B cell (primary cell): ENCODE measurements around the gene PEPD. TPM values are rescaled to one million over a fixed set of nuclear protein-coding genes. Genes with fewer than 3 reads are reported as not detected.

Experiments used
- ATAC-seq: fragments of 200-7000 bp; cut with Tn5 transposase; one replicate; pipeline ENCODE4 v1.10.0; 2021; ENCODE audit warnings: low read depth, mild to moderate bottlenecking, moderate number of reproducible peaks, moderate library complexity
- CTCF ChIA-PET: fragments of 350-600 bp; sonication (Branson Sonifier 250); formaldehyde crosslinking; loops from one replicate; lab custom pipeline; 2021; ENCODE audit warnings: antibody characterized with exemption, inconsistent platforms; lab: Charles Lee
- POLR2A ChIA-PET: fragments of 350-600 bp; sonication (Branson Sonifier 250); formaldehyde crosslinking; loops from one replicate; lab custom pipeline; 2021; ENCODE audit warnings: antibody characterized with exemption; lab: Charles Lee
- DNase-seq: peaks from one replicate; pipeline ENCODE4 v3.0.0; 2013
- H2AFZ ChIP-seq: 2 replicates; pipeline ENCODE4 v1.6.1; 2012; ENCODE audit warnings: mild to moderate bottlenecking, low read depth, low read length; ENCODE audit not compliant: insufficient read depth, poor library complexity, severe bottlenecking
- H3K27ac ChIP-seq, 2 donors: 1 replicate in 1 of 2; 2 replicates in 1 of 2; pipeline ENCODE4 v1.5.1; 2012 to 2013; ENCODE audit warnings: low read length in 2 of 2, mild to moderate bottlenecking in 2 of 2, moderate library complexity in 1 of 2
- H3K27me3 ChIP-seq, 4 experiments: fragments of 200-600 bp in 1 of 4; sonication (generic) in 1 of 4; replicated peaks in 1 of 4; 1 replicate in 2 of 4; 2 replicates in 2 of 4; pipeline versions ENCODE4 v1.6.1 to v1.7.0; 2013 to 2016; ENCODE audit warnings: low read length in 3 of 4, mild to moderate bottlenecking in 2 of 4, mixed read lengths in 1 of 4, moderate library complexity in 1 of 4; ENCODE audit not compliant: insufficient read depth in 4 of 4, control insufficient read depth in 3 of 4; ENCODE audit errors: control extremely low read depth in 1 of 4
- H3K36me3 ChIP-seq, 2 experiments: replicated peaks in 1 of 2; 1 replicate in 1 of 2; 2 replicates in 1 of 2; pipeline versions ENCODE4 v1.6.1 to v1.7.1; 2013; ENCODE audit warnings: low read length in 1 of 2; ENCODE audit not compliant: insufficient read depth in 2 of 2, control insufficient read depth in 1 of 2; ENCODE audit errors: control extremely low read depth in 1 of 2, extremely low read depth in 1 of 2
- H3K4me1 ChIP-seq, 2 donors: fragments of 200-600 bp in 1 of 2; sonication (generic) in 1 of 2; 1 replicate in 1 of 2; 2 replicates in 1 of 2; pipeline versions ENCODE4 v1.5.1 to v1.6.1; 2013 to 2017; ENCODE audit warnings: low read length in 2 of 2; ENCODE audit not compliant: control insufficient read depth in 2 of 2, insufficient read depth in 2 of 2
- H3K4me2 ChIP-seq: replicated peaks from 2 replicates; pipeline ENCODE3; 2012; ENCODE audit warnings: mild to moderate bottlenecking, low read depth, low read length; ENCODE audit not compliant: poor library complexity, severe bottlenecking
- H3K4me3 ChIP-seq, 5 experiments: fragments of 200-600 bp in 1 of 5; sonication (generic) in 1 of 5; 1 replicate in 3 of 5; 2 replicates in 2 of 5; pipeline versions ENCODE4 v1.5.1 to v1.7.0; 2011 to 2016; ENCODE audit warnings: low read length in 4 of 5, mild to moderate bottlenecking in 4 of 5, low read depth in 2 of 5, control low read depth in 1 of 5, moderate library complexity in 1 of 5; ENCODE audit not compliant: insufficient read depth in 1 of 5; ENCODE audit errors: control extremely low read depth in 1 of 5, extremely low read depth in 1 of 5
- H3K79me2 ChIP-seq: fragments of 200-600 bp; sonication (generic); one replicate; pipeline ENCODE4 v1.6.0; 2016; ENCODE audit warnings: low read length; ENCODE audit not compliant: control insufficient read depth, insufficient read depth
- H3K9ac ChIP-seq: fragments of 200-600 bp; sonication (generic); 2 replicates; pipeline ENCODE4 v1.6.1; 2017; ENCODE audit warnings: mild to moderate bottlenecking, low read length, moderate library complexity
- H3K9me3 ChIP-seq, 3 donors: one replicate each; pipeline versions ENCODE4 v1.6.1 to v1.7.1; 2013; ENCODE audit warnings: low read length in 2 of 3; ENCODE audit not compliant: control insufficient read depth in 2 of 3, insufficient read depth in 1 of 3; ENCODE audit errors: control extremely low read depth in 1 of 3
- H4K20me1 ChIP-seq: 2 replicates; pipeline ENCODE4 v1.6.0; 2012; ENCODE audit warnings: mild to moderate bottlenecking, low read length; ENCODE audit not compliant: insufficient read depth, control insufficient read depth, poor library complexity, severe bottlenecking
- H3K27ac Mint-ChIP-seq: one replicate; pipeline ENCODE4 v1.8.0; 2021; ENCODE audit warnings: mixed read lengths
- H3K27me3 Mint-ChIP-seq: one replicate; pipeline ENCODE4 v1.8.0; 2021; ENCODE audit warnings: mixed read lengths
- H3K4me1 Mint-ChIP-seq: one replicate; pipeline ENCODE4 v1.8.0; 2021; ENCODE audit warnings: mixed read lengths
- H3K4me3 Mint-ChIP-seq: one replicate; pipeline ENCODE4 v1.8.0; 2021; ENCODE audit warnings: mixed read lengths
- H3K9me3 Mint-ChIP-seq: one replicate; pipeline ENCODE4 v1.8.0; 2022; ENCODE audit warnings: mixed read lengths; ENCODE audit not compliant: insufficient read depth
- EZH2 ChIP-seq: IDR thresholded peaks from 2 replicates; pipeline ENCODE4 v1.6.1; 2012; ENCODE audit warnings: borderline replicate concordance, low read depth, mild to moderate bottlenecking, moderate library complexity, low read length; ENCODE audit not compliant: insufficient read depth, poor library complexity, severe bottlenecking
- WGBS: methylation state at CpG from one replicate; pipeline ENCODE4 v1.1.5; 2013; ENCODE audit warnings: missing lambda C conversion rate; ENCODE audit not compliant: insufficient coverage; 5-methylcytosine and 5-hydroxymethylcytosine counted together
- intact Hi-C: fragments of 100-400 bp; cut with micrococcal nuclease; formaldehyde crosslinking; loops from one replicate; pipeline ENCODE4 v1.10.0; 2022
- polyA plus RNA-seq: library from polyadenylated mRNA; depleted of rRNA; stranded (reverse); fragments of >200 nt; gene quantifications from 2 replicates; pipeline ENCODE4 v1.2.3, GENCODE V29; 2012
- total RNA-seq, 2 donors: library from RNA; stranded (reverse); fragments of 120-200 nt in 1 of 2; gene quantifications; 1 replicate in 1 of 2; 2 replicates in 1 of 2; pipeline versions ENCODE4 v1.2.3 to v1.2.4, GENCODE V29; 2013 to 2022
- TF ChIP-seq, protein P1 (sequence below): fragments of 200-600 bp; IDR thresholded peaks from one replicate; pipeline ENCODE4 v1.8.0; 2022; ENCODE audit warnings: antibody characterized with exemption, mild to moderate bottlenecking

Gene PEPD
- total and polyA plus RNA-seq, 2 donors (not counting 1 experiment from before 2014, with no cell fraction given): 36.4 to 42.7 TPM

DNA sequence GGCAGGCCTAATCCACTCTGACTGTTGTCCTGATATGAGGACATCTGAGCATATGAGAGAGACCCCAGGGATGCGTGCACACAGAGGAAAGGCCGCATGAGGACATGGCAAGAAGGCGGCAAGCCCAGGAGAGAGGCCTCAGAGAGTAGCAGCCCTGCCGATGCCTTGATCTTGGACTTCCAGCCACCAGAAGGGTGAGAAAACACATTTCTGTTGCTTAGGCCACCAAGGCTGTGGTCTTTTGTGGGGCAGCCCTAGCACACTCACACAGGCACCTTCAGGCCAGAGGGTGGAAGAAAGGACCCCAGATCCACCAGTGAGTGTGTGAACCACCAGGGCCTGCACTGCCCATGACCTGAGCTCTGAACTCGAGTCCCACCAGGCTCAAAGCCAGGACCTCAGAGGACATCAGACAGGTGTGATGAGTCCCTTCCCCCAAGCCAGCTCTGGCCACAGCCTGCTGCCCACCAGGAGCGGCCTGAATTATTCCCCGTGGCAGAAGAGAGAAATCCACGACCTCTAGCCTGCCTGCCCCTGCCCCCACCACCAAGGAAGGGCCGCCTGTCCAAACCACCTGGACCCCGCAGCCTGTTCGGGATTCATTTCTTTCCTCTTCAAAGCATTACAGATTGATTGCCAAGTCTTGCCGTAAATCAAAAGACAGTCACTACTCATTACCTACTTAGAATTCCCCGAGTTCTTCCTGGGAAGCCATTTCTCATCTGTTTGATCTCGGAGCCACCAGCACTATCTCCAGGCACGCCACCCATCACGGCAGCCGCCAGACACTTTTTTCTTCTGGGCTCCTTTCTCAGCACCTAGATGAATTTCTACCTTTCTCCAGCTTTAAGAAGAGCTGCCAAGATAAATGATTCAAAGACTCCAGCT, 75.9 kb downstream of the PEPD start:
- H3K4me3 Mint-ChIP-seq: no peak overlapping the region
- no peaks in the 10 kb centered on the region for H3K27me3 Mint-ChIP-seq
- Histone ChIP-seq H3K4me1 (no peaks in the 10 kb centered on the region), H3K36me3 (no peaks in the 10 kb centered on the region), H2AFZ (no peak overlapping the region), H4K20me1 (no peaks in the 10 kb centered on the region), H3K27ac (no peak overlapping the region), H3K4me2 (no peak overlapping the region), H3K27me3 (no peaks in the 10 kb centered on the region), H3K79me2 (no peaks in the 10 kb centered on the region), H3K9me3 (no peaks in the 10 kb centered on the region), H3K4me3 (no peak overlapping the region), H3K9ac (no peak overlapping the region)
- TF ChIP-seq EZH2: no peak
- TF ChIP-seq, protein P1, sequence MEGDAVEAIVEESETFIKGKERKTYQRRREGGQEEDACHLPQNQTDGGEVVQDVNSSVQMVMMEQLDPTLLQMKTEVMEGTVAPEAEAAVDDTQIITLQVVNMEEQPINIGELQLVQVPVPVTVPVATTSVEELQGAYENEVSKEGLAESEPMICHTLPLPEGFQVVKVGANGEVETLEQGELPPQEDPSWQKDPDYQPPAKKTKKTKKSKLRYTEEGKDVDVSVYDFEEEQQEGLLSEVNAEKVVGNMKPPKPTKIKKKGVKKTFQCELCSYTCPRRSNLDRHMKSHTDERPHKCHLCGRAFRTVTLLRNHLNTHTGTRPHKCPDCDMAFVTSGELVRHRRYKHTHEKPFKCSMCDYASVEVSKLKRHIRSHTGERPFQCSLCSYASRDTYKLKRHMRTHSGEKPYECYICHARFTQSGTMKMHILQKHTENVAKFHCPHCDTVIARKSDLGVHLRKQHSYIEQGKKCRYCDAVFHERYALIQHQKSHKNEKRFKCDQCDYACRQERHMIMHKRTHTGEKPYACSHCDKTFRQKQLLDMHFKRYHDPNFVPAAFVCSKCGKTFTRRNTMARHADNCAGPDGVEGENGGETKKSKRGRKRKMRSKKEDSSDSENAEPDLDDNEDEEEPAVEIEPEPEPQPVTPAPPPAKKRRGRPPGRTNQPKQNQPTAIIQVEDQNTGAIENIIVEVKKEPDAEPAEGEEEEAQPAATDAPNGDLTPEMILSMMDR: no peak
- DNase-seq (no peak), ATAC-seq (no peak)
- 98% methylated on average over 17 of the region's 17 CpGs for WGBS
- H3K27ac Mint-ChIP-seq: no peak overlapping the region
- CTCF ChIA-PET: no interaction called here
- no peaks in the 10 kb centered on the region for H3K9me3 Mint-ChIP-seq
- intact Hi-C loops: no loop called here
- no peaks in the 10 kb centered on the region for H3K4me1 Mint-ChIP-seq
- POLR2A ChIA-PET: no interaction called here
